HCT116 (cell line): ENCODE data around the gene CEP97. TPM values are rescaled to one million over a fixed set of nuclear protein-coding genes. Genes with fewer than 3 reads are reported as not detected.

ENCODE experiments used
- ATAC-seq: fragments of 200-7000 bp; cut with Tn5 transposase; 2 replicates; pipeline ENCODE4 v1.9.1; 2020; ENCODE audit warnings: mild to moderate bottlenecking, moderate library complexity
- BruUV-seq: library from RNA; stranded (reverse); fragments of 400-500 nt; replicated peaks from 2 replicates; lab custom pipeline; 2021; lab: Mats Ljungman, UMichigan
- CTCF ChIA-PET: fragments of 300-600 bp; sonication (Branson Sonifier 250); formaldehyde crosslinking; loops from one replicate; lab custom pipeline; 2021; ENCODE audit warnings: antibody characterized with exemption; lab: Charles Lee
- POLR2A ChIA-PET: fragments of 300-600, 350-600 bp; sonication (Branson Sonifier 250); formaldehyde crosslinking; loops from one replicate; lab custom pipeline; 2021; ENCODE audit warnings: antibody characterized with exemption; lab: Charles Lee
- RAD21 ChIA-PET, 2 experiments: fragments of 300-600 bp; sonication (Branson Sonifier 250); formaldehyde crosslinking; loops; one replicate each; lab custom pipeline; 2023; ENCODE audit warnings: low total read pairs in 2 of 2; ENCODE audit not compliant: uncharacterized antibody in 2 of 2, unreplicated experiment in 2 of 2, low non-redundant PET in 1 of 2; lab: Charles Lee
- DNase-seq: peaks from one replicate; pipeline ENCODE4 v3.0.0-alpha.2; 2010; ENCODE audit warnings: low read depth, low spot score
- H2AFZ ChIP-seq: fragments of 200-600 bp; shearing (Covaris generic), sonication (generic); 2 replicates; pipeline ENCODE4 v1.6.1; 2017; ENCODE audit warnings: low read depth, mixed run types, mixed read lengths, antibody characterized with exemption, low read length; ENCODE audit not compliant: poor library complexity, severe bottlenecking
- H3K27ac ChIP-seq: 2 replicates; pipeline ENCODE4 v1.5.1; 2012; ENCODE audit warnings: low read depth, low read length
- H3K27me3 ChIP-seq: fragments of 200-600 bp; sonication (generic); 2 replicates; pipeline ENCODE4 v1.6.1; 2016; ENCODE audit warnings: mixed run types, low read length, mixed read lengths; ENCODE audit not compliant: insufficient read depth
- H3K36me3 ChIP-seq, 2 experiments: fragments of 200-500 bp in 1 of 2; fragments of 200-600 bp in 1 of 2; sonication (Bioruptor generic) in 1 of 2; sonication (generic) in 1 of 2; 2 replicates each; pipeline versions ENCODE4 v1.5.1 to v1.6.1; 2014 to 2016; ENCODE audit warnings: low read length in 2 of 2, inconsistent platforms in 1 of 2, mixed read lengths in 1 of 2, mixed run types in 1 of 2; ENCODE audit not compliant: insufficient read depth in 2 of 2, control insufficient read depth in 1 of 2
- H3K4me1 ChIP-seq, 2 experiments: fragments of 200-600 bp in 1 of 2; sonication (generic) in 1 of 2; 2 replicates each; pipeline versions ENCODE4 v1.5.1 to v1.6.1; 2012 to 2017; ENCODE audit warnings: low read length in 2 of 2, inconsistent platforms in 1 of 2, mild to moderate bottlenecking in 1 of 2, mixed read lengths in 1 of 2, mixed run types in 1 of 2, moderate library complexity in 1 of 2; ENCODE audit not compliant: insufficient read depth in 2 of 2, control insufficient read depth in 1 of 2
- H3K4me2 ChIP-seq: fragments of 200-600 bp; sonication (generic); 2 replicates; pipeline ENCODE4 v1.6.1; 2017; ENCODE audit warnings: mixed run types, low read length, mixed read lengths
- H3K4me3 ChIP-seq, 2 experiments: fragments of 200-600 bp in 1 of 2; sonication (generic) in 1 of 2; replicated peaks in 1 of 2; 2 replicates each; pipeline ENCODE4 v1.5.1; 2011 to 2016; ENCODE audit warnings: low read length in 2 of 2, control low read depth in 1 of 2, low read depth in 1 of 2, mild to moderate bottlenecking in 1 of 2, mixed read lengths in 1 of 2, mixed run types in 1 of 2
- H3K79me2 ChIP-seq: fragments of 200-600 bp; sonication (generic); 2 replicates; pipeline ENCODE4 v1.6.1; 2017; ENCODE audit warnings: mild to moderate bottlenecking, mixed run types, low read length, moderate library complexity, mixed read lengths; ENCODE audit not compliant: insufficient read depth
- H3K9ac ChIP-seq: fragments of 200-600 bp; sonication (generic); 2 replicates; pipeline ENCODE4 v1.6.1; 2016; ENCODE audit warnings: low read length, mixed read lengths
- H3K9me2 ChIP-seq: fragments of 200-600 bp; sonication (generic), shearing (Covaris generic); 2 replicates; pipeline ENCODE4 v1.6.1; 2017; ENCODE audit warnings: mixed run types, mild to moderate bottlenecking, moderate library complexity; ENCODE audit not compliant: insufficient read depth
- H3K9me3 ChIP-seq, 2 experiments: fragments of 200-500 bp in 1 of 2; fragments of 200-600 bp in 1 of 2; sonication (Bioruptor generic) in 1 of 2; sonication (generic) in 1 of 2; 2 replicates each; pipeline ENCODE4 v1.6.1; 2014 to 2017; ENCODE audit warnings: low read length in 2 of 2, mixed read lengths in 2 of 2, inconsistent platforms in 1 of 2, low read depth in 1 of 2, mild to moderate bottlenecking in 1 of 2, mixed run types in 1 of 2, moderate library complexity in 1 of 2; ENCODE audit not compliant: control insufficient read depth in 1 of 2, insufficient read depth in 1 of 2
- H4K20me1 ChIP-seq: fragments of 200-600 bp; sonication (generic), shearing (Covaris generic); 2 replicates; pipeline ENCODE4 v1.6.1; 2017; ENCODE audit warnings: mixed run types, mild to moderate bottlenecking, moderate library complexity; ENCODE audit not compliant: insufficient read depth
- CBX3 ChIP-seq: IDR thresholded peaks from 2 replicates; pipeline ENCODE4 v1.6.1; 2012; ENCODE audit warnings: low read depth
- EZH2 ChIP-seq: fragments of 200-600 bp; sonication (generic); IDR thresholded peaks from 2 replicates; pipeline ENCODE4 v1.6.1; 2017; ENCODE audit warnings: antibody characterized with exemption, mixed run types
- FOSL1 ChIP-seq: IDR thresholded peaks from 2 replicates; pipeline ENCODE4 v1.6.1; 2012; ENCODE audit warnings: low read depth
- JUND ChIP-seq: IDR thresholded peaks from 2 replicates; pipeline ENCODE4 v1.6.1; 2012
- SP1 ChIP-seq: IDR thresholded peaks from 2 replicates; pipeline ENCODE4 v1.6.1; 2012; ENCODE audit warnings: low read depth
- SRF ChIP-seq: IDR thresholded peaks from 2 replicates; pipeline ENCODE4 v1.6.1; 2012; ENCODE audit warnings: low read depth
- YY1 ChIP-seq: IDR thresholded peaks from 2 replicates; pipeline ENCODE4 v1.6.1; 2011; ENCODE audit warnings: low read length, low read depth, moderate library complexity, mild to moderate bottlenecking; ENCODE audit not compliant: insufficient replicate concordance; ENCODE audit errors: extremely low read depth
- ZFX ChIP-seq: fragments of 450-650 bp; IDR thresholded peaks from 2 replicates; pipeline ENCODE4 v1.6.1; 2017
- intact Hi-C: fragments of 100-400 bp; cut with micrococcal nuclease; formaldehyde crosslinking; loops from 2 replicates; pipeline ENCODE4 v1.10.0; 2022
- total RNA-seq: library from RNA; stranded (reverse); gene quantifications from one replicate; pipeline ENCODE4 v1.2.1, GENCODE V29; 2021; ENCODE audit not compliant: unreplicated experiment
- TF ChIP-seq, protein P1 (sequence below): IDR thresholded peaks from 2 replicates; pipeline ENCODE4 v1.6.1; 2011; ENCODE audit warnings: mild to moderate bottlenecking, low read length, moderate library complexity; ENCODE audit not compliant: insufficient replicate concordance; ENCODE audit errors: extremely low read depth
- TF ChIP-seq, protein P2 (sequence below), 3 experiments: fragments of 200-600 bp in 1 of 3; sonication (generic) in 1 of 3; IDR thresholded peaks in 2 of 3; conservative IDR thresholded peaks in 1 of 3; 2 replicates each; pipeline ENCODE4 v1.5.1; 2012 to 2017; ENCODE audit warnings: low read depth in 2 of 3, low read length in 2 of 3, antibody characterized with exemption in 1 of 3, borderline replicate concordance in 1 of 3, control low read depth in 1 of 3, mild to moderate bottlenecking in 1 of 3, mixed read lengths in 1 of 3, mixed run types in 1 of 3, moderate library complexity in 1 of 3; ENCODE audit not compliant: insufficient read depth in 1 of 3
- TF ChIP-seq, protein P3 (sequence below): IDR thresholded peaks from 2 replicates; pipeline ENCODE4 v1.6.1; 2012; ENCODE audit warnings: low read depth

The CEP97 gene
- total RNA-seq, 1 experiment from 2014 or later = 15.7 TPM

DNA sequence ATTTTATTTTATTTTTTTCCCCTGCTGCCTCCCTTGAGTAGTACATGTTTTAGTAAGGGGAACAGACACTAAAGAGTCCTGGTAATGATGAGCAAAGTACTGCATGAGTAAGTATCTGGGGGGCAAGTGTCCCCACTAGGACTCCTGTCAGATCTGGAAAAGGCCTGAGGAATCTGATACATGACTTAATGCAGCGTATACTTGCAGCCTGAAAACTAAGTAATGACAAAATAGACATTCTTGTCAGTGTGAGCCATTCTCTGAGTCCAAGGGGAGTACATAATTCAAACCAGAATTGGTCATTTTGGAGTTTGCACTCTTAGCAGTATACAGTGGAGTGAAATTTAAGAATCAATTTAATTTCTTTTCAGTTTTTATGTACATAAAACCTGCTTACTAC, 82.1 kb downstream of the CEP97 start:
- Histone ChIP-seq H3K79me2 (no peaks in the 10 kb centered on the region), H3K9me2 (no peaks in the 10 kb centered on the region), H3K4me2 (no peak overlapping the region)
- CTCF ChIA-PET = interaction anchor here (6.0 to 8.0 kb wide), 2 partner anchors 419 to 423 kb away, joined by 45 to 121 read pairs; no protein-coding TSS in a partner anchor
- TF ChIP-seq ZFX (no peak), EZH2 (no peak), FOSL1 (no peak), YY1 (no peak), SRF (no peak), SP1 (no peak), CBX3 (no peak), JUND (no peak)
- TF ChIP-seq, protein P1, sequence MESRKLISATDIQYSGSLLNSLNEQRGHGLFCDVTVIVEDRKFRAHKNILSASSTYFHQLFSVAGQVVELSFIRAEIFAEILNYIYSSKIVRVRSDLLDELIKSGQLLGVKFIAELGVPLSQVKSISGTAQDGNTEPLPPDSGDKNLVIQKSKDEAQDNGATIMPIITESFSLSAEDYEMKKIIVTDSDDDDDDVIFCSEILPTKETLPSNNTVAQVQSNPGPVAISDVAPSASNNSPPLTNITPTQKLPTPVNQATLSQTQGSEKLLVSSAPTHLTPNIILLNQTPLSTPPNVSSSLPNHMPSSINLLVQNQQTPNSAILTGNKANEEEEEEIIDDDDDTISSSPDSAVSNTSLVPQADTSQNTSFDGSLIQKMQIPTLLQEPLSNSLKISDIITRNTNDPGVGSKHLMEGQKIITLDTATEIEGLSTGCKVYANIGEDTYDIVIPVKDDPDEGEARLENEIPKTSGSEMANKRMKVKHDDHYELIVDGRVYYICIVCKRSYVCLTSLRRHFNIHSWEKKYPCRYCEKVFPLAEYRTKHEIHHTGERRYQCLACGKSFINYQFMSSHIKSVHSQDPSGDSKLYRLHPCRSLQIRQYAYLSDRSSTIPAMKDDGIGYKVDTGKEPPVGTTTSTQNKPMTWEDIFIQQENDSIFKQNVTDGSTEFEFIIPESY = no peak
- TF ChIP-seq, protein P2, sequence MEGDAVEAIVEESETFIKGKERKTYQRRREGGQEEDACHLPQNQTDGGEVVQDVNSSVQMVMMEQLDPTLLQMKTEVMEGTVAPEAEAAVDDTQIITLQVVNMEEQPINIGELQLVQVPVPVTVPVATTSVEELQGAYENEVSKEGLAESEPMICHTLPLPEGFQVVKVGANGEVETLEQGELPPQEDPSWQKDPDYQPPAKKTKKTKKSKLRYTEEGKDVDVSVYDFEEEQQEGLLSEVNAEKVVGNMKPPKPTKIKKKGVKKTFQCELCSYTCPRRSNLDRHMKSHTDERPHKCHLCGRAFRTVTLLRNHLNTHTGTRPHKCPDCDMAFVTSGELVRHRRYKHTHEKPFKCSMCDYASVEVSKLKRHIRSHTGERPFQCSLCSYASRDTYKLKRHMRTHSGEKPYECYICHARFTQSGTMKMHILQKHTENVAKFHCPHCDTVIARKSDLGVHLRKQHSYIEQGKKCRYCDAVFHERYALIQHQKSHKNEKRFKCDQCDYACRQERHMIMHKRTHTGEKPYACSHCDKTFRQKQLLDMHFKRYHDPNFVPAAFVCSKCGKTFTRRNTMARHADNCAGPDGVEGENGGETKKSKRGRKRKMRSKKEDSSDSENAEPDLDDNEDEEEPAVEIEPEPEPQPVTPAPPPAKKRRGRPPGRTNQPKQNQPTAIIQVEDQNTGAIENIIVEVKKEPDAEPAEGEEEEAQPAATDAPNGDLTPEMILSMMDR (IDR thresholded peaks at IDR 0.05 in 2 of 3, conservative IDR thresholded peaks at IDR 0.05 in 1 of 3; ENCODE audit: borderline replicate concordance in 1 of 3, insufficient read depth in 1 of 3, low read depth in 2 of 3, low read length in 2 of 3) = no peak
- TF ChIP-seq, protein P3, sequence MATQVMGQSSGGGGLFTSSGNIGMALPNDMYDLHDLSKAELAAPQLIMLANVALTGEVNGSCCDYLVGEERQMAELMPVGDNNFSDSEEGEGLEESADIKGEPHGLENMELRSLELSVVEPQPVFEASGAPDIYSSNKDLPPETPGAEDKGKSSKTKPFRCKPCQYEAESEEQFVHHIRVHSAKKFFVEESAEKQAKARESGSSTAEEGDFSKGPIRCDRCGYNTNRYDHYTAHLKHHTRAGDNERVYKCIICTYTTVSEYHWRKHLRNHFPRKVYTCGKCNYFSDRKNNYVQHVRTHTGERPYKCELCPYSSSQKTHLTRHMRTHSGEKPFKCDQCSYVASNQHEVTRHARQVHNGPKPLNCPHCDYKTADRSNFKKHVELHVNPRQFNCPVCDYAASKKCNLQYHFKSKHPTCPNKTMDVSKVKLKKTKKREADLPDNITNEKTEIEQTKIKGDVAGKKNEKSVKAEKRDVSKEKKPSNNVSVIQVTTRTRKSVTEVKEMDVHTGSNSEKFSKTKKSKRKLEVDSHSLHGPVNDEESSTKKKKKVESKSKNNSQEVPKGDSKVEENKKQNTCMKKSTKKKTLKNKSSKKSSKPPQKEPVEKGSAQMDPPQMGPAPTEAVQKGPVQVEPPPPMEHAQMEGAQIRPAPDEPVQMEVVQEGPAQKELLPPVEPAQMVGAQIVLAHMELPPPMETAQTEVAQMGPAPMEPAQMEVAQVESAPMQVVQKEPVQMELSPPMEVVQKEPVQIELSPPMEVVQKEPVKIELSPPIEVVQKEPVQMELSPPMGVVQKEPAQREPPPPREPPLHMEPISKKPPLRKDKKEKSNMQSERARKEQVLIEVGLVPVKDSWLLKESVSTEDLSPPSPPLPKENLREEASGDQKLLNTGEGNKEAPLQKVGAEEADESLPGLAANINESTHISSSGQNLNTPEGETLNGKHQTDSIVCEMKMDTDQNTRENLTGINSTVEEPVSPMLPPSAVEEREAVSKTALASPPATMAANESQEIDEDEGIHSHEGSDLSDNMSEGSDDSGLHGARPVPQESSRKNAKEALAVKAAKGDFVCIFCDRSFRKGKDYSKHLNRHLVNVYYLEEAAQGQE = no peak
- TF ChIP-seq, all 23 proteins: peak for 0
- no peaks in the 10 kb centered on the region for H3K27me3 ChIP-seq
- no peak overlapping the region for H3K27ac ChIP-seq
- no TSS peak for BruUV-seq
- intact Hi-C loops = no loop called here
- no peaks in the 10 kb centered on the region for H4K20me1 ChIP-seq
- no peak overlapping the region for H3K9ac ChIP-seq
- ChIA-PET RAD21 (no interaction called here), POLR2A (no interaction called here)
- H3K36me3 ChIP-seq = no peaks in the 10 kb centered on the region
- no peaks in the 10 kb centered on the region for H3K9me3 ChIP-seq
- no peak for DNase-seq
- H3K4me3 ChIP-seq = no peak overlapping the region
- no peak for ATAC-seq
- H3K4me1 ChIP-seq = no peaks in the 10 kb centered on the region
- no peak overlapping the region for H2AFZ ChIP-seq
